Activated T-cell treated with anti-CD3 and anti-CD28 coated beads for 4 hours (primary cell): ENCODE data around the gene FAAP100.
"Not testable (repeated sequence)": the region's sequence is repeated elsewhere in the genome, so short reads cannot be mapped to it uniquely, and the experiment has no call there.

Source experiments
- DNase-seq: peaks from one replicate; pipeline ENCODE4 v3.0.0-alpha.2; 2020

Gene FAAP100

GRCh38 chr17:81536299-81537290 lies 15.6 kb downstream of the FAAP100 start:
- no peak for DNase-seq

- DNase-seq: no peak
These were observed 16.5 kb downstream of the FAAP100 start for GRCh38 chr17:81535480-81536298.

DNA sequence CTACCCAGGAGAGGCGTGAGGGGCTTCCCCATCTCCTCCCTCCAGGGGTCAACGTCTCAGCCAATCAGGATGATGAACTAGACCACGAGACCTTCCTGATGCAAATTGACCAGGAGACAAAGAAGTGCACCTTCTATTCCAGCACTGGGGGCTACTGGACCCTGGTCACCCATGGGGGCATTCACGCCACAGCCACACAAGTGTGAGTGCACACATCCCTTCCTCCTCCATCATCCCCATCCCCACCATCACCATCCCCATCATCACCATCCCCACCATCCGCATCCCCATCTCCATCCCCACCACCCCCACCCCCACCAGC lies 17.2 kb downstream of the FAAP100 start:
- no peak for DNase-seq

DNA sequence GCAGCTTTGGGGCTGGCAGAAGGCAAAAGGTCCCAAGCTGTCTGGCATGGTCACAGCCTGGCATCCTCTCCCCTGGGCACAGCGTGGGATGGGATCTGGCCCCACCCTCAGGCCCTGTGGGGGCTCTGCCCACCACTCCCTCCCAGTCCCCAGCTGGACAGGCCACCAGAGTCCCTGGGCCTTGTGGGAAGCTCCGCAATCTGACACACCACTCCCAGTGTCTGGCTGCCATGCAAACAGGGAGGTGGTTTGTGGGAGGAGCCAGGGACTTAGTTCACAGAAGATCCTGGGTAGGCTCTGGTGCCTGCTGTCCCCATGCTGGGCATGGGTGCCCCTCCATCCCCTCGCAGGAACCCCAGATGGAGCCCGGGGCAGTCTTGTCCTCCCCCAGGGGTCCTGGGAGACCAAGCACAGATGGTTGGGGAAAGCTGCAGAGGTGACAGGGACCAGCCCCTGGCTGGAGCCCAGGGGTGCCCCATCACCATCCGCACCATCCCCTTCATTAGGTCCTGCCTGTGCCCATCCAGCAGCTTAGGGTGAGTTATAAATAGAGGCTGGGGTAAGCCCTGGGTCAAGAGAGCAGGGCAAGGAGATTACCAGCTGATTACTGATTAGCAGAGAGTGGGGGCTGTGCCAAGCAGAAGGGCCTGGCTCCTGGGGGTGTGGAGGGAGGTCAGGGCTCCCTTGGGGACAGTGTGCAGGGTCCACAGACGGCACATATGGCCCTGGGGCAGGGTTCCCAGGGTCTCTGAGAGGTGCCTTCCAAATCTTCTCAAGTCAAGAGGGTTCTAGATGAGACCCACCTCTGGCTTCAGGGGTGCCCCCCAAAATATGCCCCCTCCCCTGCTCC lies 17.8 kb downstream of the FAAP100 start:
- DNase-seq: no peak

- DNase-seq: no peak
These were observed 18.6 kb downstream of the FAAP100 start for GRCh38 chr17:81533339-81534141.

GRCh38 chr17:81532490-81533287 lies 19.5 kb downstream of the FAAP100 start:
- no peak for DNase-seq

GRCh38 chr17:81531998-81532404 lies 20.2 kb downstream of the FAAP100 start:
- not testable (repeated sequence) for DNase-seq

DNA sequence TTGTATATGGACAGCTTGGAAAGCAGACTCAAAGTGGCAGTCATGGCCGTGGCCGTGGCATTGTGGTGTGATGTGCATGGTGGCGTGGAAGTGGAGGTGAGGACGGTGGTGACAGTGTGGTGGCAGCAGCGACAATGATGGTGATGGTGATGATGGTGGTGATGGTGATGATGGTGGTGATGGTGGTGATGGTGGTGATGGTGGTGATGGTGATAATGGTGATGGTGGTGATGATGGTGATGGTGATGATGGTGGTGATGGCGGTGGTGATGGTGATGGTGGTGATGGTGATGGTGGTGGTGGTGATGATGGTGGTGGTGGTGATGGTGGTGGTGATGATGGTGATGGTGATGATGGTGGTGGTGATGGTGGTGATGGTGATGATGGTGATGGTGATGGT lies 21.1 kb downstream of the FAAP100 start:
- not testable (repeated sequence) for DNase-seq

DNA sequence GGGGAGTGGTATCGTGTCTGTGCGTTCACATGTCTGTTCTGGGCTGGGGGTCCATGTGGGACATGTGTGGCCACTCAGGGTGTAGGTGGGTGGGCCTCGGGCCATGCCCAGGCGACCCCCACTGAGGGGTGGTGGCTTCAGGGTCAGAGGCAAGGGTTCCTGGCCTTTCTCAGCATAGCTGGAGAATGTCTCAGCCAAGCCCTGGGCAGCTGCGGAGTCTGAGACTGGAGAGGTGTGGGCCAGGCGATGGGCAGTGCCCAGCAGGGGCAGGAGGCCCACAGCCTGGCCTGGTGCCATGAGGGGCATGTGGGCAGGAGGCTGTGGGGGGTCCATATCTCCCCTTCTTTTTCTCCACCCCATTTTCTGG lies 22.7 kb downstream of the FAAP100 start:
- no peak for DNase-seq

GRCh38 chr17:81528651-81529436 lies 23.3 kb downstream of the FAAP100 start:
- DNase-seq: no peak

- DNase-seq: no peak
These were observed 23.8 kb downstream of the FAAP100 start for GRCh38 chr17:81528384-81528650.

DNA sequence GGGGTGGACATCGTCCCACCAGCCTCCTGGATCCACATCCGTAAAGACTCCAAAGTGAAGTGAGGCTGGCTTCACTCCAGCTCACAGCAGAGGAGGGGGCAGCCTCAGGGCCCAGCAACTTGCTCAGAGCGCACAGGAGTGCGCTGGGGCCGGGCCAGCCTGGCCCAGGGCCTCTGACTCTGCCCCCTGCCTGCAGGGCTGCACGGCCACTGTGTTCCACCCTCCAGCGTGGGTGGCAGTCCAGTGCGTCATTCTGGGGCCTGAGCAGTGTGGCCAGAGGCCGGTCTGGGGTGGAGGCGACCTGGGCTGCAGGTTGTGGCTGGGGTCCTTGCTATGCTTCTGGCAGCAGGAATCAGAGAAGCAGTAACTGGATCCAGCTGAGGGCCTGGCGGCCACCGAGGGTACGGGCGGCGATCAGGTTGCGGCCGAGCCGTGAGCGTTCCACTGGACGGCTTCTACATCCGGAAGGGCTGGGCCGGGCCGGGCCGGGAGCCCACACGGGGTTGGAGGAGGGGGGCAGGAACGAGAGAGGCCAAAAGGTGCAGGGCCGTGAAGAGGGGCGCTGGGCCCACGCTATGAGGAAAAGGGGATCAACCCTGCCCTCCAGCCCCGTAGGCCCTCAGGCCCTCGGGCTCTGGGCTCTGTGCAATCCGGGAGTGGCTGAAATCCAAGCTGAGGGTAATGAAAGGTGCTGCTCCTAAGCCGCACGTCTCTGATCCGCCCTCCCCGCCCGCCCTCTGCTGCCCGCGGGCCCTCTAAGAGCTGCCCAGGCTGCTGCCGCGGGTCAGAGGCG lies 24.4 kb downstream of the FAAP100 start, which contains the start of gene FSCN2:
Gene FSCN2, plus strand, starts transcription at position 787 of the 793 bp plus-strand sequence. CDS start 155 bp downstream, outside the sequence.
- no peak for DNase-seq

DNA sequence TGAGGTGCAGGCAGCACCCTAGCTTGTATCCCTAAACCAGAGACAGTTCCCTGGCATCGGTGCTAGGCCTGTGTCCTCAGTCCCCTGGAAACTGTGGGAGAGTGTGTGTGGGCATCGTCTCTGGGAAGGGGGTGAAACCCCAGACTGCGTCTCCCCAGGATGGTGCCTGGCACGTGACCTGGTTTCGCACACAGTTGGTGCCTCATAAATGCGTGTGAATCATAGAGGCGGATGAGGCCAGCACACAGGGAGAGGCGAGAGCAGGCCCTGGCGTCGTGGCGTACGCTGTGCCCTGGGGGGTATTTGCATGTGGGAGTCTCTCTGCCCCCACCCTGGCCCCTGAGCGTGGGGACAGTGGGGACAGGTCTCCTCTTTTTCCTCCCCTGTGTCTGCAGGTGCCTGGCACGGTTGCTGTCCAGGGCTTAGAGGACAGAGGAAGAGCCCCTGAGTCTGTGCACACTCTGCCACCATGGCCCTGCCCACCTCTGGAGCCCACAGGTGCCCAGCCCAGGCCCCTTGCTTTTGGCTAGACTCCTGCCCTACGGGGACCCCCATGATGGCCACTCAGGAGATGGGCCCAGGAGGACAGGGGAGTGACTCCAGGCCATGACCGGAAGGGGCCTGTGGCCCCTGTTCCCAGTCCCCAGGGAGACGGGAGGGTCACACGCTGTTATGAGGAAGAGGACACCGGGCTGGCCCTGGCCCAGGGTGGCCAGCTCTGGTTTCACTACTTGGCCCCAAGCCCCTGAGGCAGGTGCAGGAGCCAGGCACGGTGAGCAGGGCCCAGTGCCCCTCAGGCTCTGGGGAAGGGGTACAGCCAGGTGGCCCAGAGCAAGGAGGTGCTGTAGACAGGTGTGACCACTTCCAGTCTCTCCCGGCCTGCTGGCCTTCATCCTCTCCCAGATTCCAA lies 25.2 kb downstream of the FAAP100 start:
- DNase-seq: no peak

- no peak for DNase-seq
These were observed 27.3 kb downstream of the FAAP100 start for GRCh38 chr17:81524865-81525159.

DNA sequence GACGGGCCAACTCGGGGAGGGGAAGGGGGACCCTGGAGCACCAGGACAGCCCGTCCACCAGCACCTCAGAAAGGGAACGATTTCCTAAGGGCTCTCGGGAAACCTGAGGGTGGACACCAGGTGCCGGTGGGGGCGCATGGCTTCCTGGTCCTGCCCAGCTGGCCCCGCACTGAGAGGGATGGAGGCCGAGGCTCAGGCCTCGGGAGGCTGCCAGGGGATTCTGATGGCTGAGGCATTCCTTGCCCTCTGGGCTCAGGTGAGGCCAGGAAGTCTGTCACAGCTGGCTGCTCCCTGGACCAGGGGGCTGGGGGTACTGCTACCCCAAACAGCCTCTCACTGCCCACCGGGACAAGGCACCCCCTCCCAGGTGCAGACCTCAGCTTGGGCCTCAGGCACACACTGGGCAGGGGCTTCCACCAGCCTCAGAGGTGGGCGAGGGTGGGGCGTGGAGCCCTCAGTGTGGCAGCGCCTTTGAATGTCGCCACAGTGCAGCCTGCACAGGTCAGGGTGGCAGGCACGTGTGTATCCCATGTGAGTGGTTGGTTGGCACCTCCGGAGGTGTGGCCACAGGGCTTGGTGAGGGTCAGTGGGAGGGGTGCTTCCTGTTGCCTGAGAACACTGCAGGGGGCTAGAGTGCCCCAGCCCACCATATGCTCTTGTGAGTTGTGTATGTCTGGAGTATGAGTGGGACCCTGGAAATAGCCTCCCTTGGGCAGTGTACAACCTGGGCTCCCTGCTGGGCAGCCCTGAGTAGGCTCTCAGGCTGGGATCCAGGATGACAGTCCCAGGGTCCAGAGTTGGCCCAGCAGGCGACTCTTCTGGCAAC lies 27.9 kb downstream of the FAAP100 start:
- no peak for DNase-seq

GRCh38 chr17:81523402-81524038 lies 28.6 kb downstream of the FAAP100 start:
- DNase-seq: no peak
